Gastroesophageal sphincter (tissue), 3 donors: ENCODE data around the gene MYBBP1A.

ENCODE experiments used
- POLR2AphosphoS5 ChIP-seq: sonication (generic); formaldehyde crosslinking; IDR thresholded peaks from one replicate; pipeline ENCODE4 v1.6.1; 2017; ENCODE audit warnings: antibody characterized with exemption
- TF ChIP-seq, protein P1 (sequence below), 4 experiments: fragments of 200-600 bp in 2 of 4; fragments of 450-650 bp in 2 of 4; sonication (generic) in 1 of 4; IDR thresholded peaks; one replicate each; pipeline ENCODE4 v1.5.1; 2017 to 2019; ENCODE audit warnings: antibody characterized with exemption in 4 of 4, mild to moderate bottlenecking in 2 of 4, moderate library complexity in 2 of 4

DNA sequence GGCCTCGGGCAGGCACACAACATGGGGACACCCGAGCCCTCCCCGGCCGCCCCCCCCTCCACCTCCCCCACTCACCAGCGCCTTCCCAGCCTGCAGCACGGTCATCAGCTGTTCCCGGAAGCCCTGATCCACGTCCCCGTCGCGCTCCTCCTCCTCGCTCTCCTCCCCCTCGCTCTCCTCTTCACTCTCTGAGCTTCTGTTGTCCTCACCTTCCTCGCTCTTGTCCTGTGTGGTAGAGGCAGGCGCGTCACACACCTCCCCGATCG lies 10.3 kb downstream of the MYBBP1A start:
- TF ChIP-seq, protein P1, sequence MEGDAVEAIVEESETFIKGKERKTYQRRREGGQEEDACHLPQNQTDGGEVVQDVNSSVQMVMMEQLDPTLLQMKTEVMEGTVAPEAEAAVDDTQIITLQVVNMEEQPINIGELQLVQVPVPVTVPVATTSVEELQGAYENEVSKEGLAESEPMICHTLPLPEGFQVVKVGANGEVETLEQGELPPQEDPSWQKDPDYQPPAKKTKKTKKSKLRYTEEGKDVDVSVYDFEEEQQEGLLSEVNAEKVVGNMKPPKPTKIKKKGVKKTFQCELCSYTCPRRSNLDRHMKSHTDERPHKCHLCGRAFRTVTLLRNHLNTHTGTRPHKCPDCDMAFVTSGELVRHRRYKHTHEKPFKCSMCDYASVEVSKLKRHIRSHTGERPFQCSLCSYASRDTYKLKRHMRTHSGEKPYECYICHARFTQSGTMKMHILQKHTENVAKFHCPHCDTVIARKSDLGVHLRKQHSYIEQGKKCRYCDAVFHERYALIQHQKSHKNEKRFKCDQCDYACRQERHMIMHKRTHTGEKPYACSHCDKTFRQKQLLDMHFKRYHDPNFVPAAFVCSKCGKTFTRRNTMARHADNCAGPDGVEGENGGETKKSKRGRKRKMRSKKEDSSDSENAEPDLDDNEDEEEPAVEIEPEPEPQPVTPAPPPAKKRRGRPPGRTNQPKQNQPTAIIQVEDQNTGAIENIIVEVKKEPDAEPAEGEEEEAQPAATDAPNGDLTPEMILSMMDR (IDR thresholded peaks at IDR 0.05), result no peak
- no peak for TF ChIP-seq POLR2AphosphoS5
